Testis (tissue), 3 donors: ENCODE results near the gene CMKLR1. TPM values are rescaled to one million over a fixed set of nuclear protein-coding genes. Genes with fewer than 3 reads are reported as not detected.

ENCODE experiments used
- DNase-seq: peaks from one replicate; pipeline ENCODE4 v3.0.0-alpha.2; 2019
- H3K27ac ChIP-seq, 2 donors: fragments of 200-600 bp; sonication (generic); one replicate each; pipeline ENCODE4 v1.5.1; 2019
- H3K27me3 ChIP-seq: fragments of 200-600 bp; sonication (generic); one replicate; pipeline ENCODE4 v1.5.1; 2019
- H3K36me3 ChIP-seq: fragments of 200-600 bp; sonication (generic); one replicate; pipeline ENCODE4 v1.5.1; 2017; ENCODE audit warnings: low read depth; ENCODE audit errors: missing control alignments
- H3K4me1 ChIP-seq: fragments of 200-600 bp; sonication (generic); one replicate; pipeline ENCODE4 v1.5.1; 2019
- H3K4me3 ChIP-seq, 2 donors: fragments of 200-600 bp; sonication (generic); one replicate each; pipeline ENCODE4 v1.5.1; 2017 to 2019
- H3K9me3 ChIP-seq: fragments of 200-600 bp; sonication (generic); one replicate; pipeline ENCODE4 v1.5.1; 2017
- CTCF ChIP-seq, 3 experiments: fragments of 450-650 bp in 2 of 3; fragments of 200-600 bp in 1 of 3; sonication (generic) in 1 of 3; IDR thresholded peaks; one replicate each; pipeline ENCODE4 v1.5.1; 2016 to 2019; ENCODE audit warnings: antibody characterized with exemption in 3 of 3, mild to moderate bottlenecking in 2 of 3, moderate library complexity in 1 of 3
- POLR2A ChIP-seq: fragments of 450-650 bp; IDR thresholded peaks from one replicate; pipeline ENCODE4 v1.6.1; 2017; ENCODE audit warnings: antibody characterized with exemption, mild to moderate bottlenecking, moderate library complexity
- WGBS, 2 donors: methylation state at CpG; one replicate each; pipeline ENCODE4 v1.1.5; 2018; 5-methylcytosine and 5-hydroxymethylcytosine counted together
- intact Hi-C: fragments of 100-400 bp; cut with DNase I; formaldehyde crosslinking; loops from one replicate; pipeline ENCODE4 v1.15.1; 2023; ENCODE audit warnings: low total_unique reads
- polyA plus RNA-seq: library from polyadenylated mRNA; stranded (reverse); fragments of 350-450 nt; fragmentation: Illumina TruSeq; extraction: RNeasy Lipid Tissue Mini Kit (QIAGEN cat#74804); gene quantifications from one replicate; pipeline ENCODE4 v1.2.3, GENCODE V29; 2014; ENCODE audit warnings: low read depth, low replicate concordance; ENCODE audit not compliant: insufficient read depth
- total RNA-seq, 2 donors: library from RNA; depleted of rRNA; stranded (reverse); fragments of >200 nt; gene quantifications; one replicate each; pipeline ENCODE4 v1.2.3, GENCODE V29; 2016

Gene CMKLR1
- total and polyA plus RNA-seq, 3 donors from 2014 or later, result 2.4 to 9.5 (median 4.8) TPM

GRCh38 chr12:108296945-108297344 is 42.2 kb downstream of the CMKLR1 start:
- Histone ChIP-seq H3K4me3 (no peak overlapping the region), H3K27ac (no peak overlapping the region), H3K27me3 (no peaks in the 10 kb centered on the region), H3K36me3 (no peaks in the 10 kb centered on the region), H3K9me3 (no peaks in the 10 kb centered on the region), H3K4me1 (no peaks in the 10 kb centered on the region)
- TF ChIP-seq CTCF (IDR thresholded peaks at IDR 0.05) (no peak), POLR2A (no peak)
- 59 to 76% methylated on average over 3 of the region's 3 CpGs for WGBS, 2 donors
- intact Hi-C loops, result no loop called here
- no peak for DNase-seq

GRCh38 chr12:108295641-108296040 is 43.5 kb downstream of the CMKLR1 start:
- H3K4me3 ChIP-seq, result no peak overlapping the region
- H3K36me3 ChIP-seq, result no peaks in the 10 kb centered on the region
- DNase-seq, result no peak
- H3K9me3 ChIP-seq, result no peaks in the 10 kb centered on the region
- 59 to 64% methylated on average over 6 to 8 of the region's 8 CpGs for WGBS, 2 donors
- H3K4me1 ChIP-seq, result no peaks in the 10 kb centered on the region
- intact Hi-C loops, result no loop called here
- TF ChIP-seq CTCF (IDR thresholded peaks at IDR 0.05) (no peak), POLR2A (no peak)
- H3K27me3 ChIP-seq, result no peaks in the 10 kb centered on the region
- H3K27ac ChIP-seq, result no peak overlapping the region

DNA sequence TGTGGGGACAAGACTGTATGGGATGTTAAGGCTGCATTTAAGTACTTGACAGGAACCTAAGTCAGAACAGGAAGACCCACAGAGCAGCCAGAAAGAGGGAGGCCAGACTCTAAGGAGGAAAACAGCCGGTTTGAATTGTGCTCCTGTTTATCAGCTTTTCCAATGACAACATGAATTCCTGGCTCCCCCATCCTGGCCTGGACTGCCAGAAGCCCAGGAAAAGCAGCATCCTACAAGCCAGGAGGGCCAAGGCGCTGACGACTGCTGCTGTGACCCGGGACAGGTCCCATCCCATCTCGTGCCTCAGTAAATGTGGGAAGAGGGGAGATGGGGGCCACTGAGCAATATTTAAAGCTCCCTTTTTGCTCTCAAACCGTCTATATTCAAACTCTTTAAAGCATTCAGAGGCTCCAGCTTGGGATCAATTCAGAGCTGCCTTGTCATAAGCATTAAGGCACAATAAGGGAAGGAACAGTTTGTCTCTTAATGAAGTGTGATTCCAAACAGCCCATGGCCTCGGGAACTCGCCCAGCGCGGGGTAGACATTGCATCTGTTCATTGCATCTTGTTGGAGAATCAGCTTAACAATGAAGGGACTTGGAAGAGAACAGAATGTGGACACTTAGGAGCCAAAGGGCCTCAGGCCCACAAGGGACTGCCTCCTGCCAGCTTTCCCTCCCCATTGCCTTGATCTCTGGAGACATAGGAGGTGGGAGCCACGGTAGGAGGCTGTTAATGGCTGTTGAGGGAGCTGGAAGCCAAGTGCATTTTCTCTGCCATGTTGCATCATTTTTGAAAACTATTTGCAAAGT is 49.6 kb downstream of the CMKLR1 start:
- no peaks in the 10 kb centered on the region for H3K9me3 ChIP-seq
- intact Hi-C loops, result no loop called here
- peak; percentile 71 for DNase-seq
- TF ChIP-seq CTCF (IDR thresholded peaks at IDR 0.05) (no peak), POLR2A (no peak)
- H3K27me3 ChIP-seq, result no peaks in the 10 kb centered on the region
- 35 to 69% methylated on average over 9 to 11 of the region's 11 CpGs for WGBS, 2 donors
- peaks cover 13% of the 10 kb centered on the region for H3K4me1 ChIP-seq
- H3K27ac ChIP-seq, result peak overlapping the region in 1 of 2 donors; percentile 51
- no peak overlapping the region for H3K4me3 ChIP-seq
- H3K36me3 ChIP-seq, result no peaks in the 10 kb centered on the region

GRCh38 chr12:108287227-108287626 is 51.9 kb downstream of the CMKLR1 start:
- WGBS, 2 donors, result 93 to 98% methylated on average over 3 of the region's 3 CpGs
- H3K9me3 ChIP-seq, result no peaks in the 10 kb centered on the region
- no peak overlapping the region for H3K27ac ChIP-seq
- intact Hi-C loops, result no loop called here
- no peak overlapping the region for H3K4me3 ChIP-seq
- peaks cover 13% of the 10 kb centered on the region for H3K4me1 ChIP-seq
- no peaks in the 10 kb centered on the region for H3K36me3 ChIP-seq
- no peak for DNase-seq
- no peaks in the 10 kb centered on the region for H3K27me3 ChIP-seq
- TF ChIP-seq POLR2A (no peak), CTCF (IDR thresholded peaks at IDR 0.05) (no peak)

GRCh38 chr12:108285016-108285415 is 54.1 kb downstream of the CMKLR1 start:
- Histone ChIP-seq H3K27me3 (no peaks in the 10 kb centered on the region), H3K27ac (no peak overlapping the region), H3K36me3 (no peaks in the 10 kb centered on the region), H3K9me3 (no peaks in the 10 kb centered on the region), H3K4me1 (peaks cover 13% of the 10 kb centered on the region), H3K4me3 (no peak overlapping the region)
- TF ChIP-seq CTCF (IDR thresholded peaks at IDR 0.05) (no peak), POLR2A (no peak)
- 63 to 74% methylated on average over 2 of the region's 2 CpGs for WGBS, 2 donors
- intact Hi-C loops, result no loop called here
- DNase-seq, result no peak
